SIG-M5 treated with dmso at 0.1 percent for 504 hours (cell line): ENCODE data around the gene RAB19.
"Not testable (repeated sequence)": the region's sequence is repeated elsewhere in the genome, so short reads cannot be mapped to it uniquely, and the experiment has no call there.

ENCODE experiments used
- DNase-seq: peaks from one replicate; lab custom pipeline; 2025; ENCODE audit not compliant: unreplicated experiment; lab: John Stamatoyannopoulos, UW

Gene RAB19

GRCh38 chr7:140400381-140400780 lies 3.5 kb upstream of the RAB19 start:
- no peak for DNase-seq

- peak; percentile 10 for DNase-seq
These were observed 1.6 kb upstream of the RAB19 start for GRCh38 chr7:140402178-140402835.

DNA sequence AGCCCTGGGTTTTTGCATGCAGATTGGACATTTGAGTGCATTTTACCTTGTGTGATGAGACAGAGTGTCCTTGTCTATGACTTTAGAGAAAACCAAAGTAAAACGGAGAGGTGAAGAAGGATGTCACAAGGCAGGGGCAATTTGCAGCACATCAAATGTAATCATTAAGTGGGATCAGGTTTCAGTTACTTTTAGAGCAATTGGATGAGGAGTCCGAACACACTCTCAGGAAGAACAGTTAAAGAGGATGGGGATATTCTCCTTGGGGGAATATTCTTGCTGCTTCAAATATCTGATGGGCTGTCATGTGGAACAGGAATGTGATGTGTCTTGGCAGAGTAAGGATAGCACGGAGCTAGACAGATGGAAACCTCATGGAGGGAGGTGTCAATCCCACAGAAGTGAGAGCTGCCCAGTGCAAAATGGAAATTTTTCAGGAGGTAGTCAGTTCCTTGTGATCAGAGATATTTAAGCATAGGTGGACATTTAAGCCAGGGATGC lies 757 bp downstream of the RAB19 start:
- no peak for DNase-seq

DNA sequence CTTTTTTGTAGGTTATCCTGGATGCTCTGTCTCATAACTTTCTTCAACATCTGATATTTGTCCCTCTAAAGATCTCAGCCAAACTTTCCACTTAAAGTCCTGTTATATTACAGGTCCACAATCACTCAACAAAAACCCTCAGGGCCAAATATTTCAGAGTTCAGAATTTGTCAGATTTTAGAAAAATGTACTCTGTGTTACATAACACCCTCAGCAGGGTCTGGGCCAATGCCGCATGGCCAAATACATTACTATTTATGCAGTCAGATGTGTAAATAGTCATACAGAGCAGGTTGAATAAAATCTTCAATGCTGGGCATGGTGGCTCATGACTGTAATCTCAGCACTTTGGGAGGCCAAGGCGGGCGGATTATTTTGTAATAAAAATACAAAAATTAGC lies 11.5 kb downstream of the RAB19 start:
- DNase-seq = no peak

DNA sequence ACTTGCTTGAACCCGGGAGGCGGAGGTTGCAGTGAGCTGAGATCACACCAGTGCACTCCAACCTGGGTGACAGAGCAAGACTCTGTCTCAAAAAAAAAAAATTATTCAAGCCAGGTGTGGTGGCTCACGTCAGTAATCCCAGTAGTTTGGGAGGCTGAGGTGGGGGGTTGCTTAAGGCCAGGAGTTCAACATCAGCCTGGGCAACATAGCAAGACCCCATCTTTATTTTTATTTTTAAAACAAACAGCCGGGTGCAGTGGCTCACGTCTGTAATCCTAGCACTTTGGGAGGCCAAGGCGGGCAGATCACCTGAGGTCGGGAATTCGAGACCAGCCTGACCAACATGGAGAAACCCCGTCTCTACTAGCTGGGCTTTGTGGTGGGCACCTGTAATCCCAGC lies 12.0 kb downstream of the RAB19 start:
- DNase-seq = not testable (repeated sequence)

DNA sequence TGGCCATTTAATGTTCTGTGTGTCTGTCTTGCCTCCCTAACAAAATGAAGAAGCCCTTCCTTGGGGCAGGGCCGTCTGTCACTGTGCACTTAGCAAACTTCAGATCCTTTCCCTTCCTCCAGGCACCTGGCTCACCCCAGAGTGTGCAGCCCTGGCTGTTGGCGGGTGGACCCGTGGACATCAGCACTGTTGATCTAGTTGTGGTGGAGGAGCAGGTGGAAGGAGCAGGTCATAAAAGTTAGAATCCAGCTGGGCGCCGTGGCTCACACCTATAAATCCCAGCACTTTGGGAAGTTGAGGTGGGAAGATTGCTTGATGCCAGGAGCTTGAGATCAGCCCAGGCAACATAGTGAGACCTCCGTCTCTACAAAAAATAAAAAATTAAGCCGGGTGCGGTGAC lies 12.7 kb downstream of the RAB19 start:
- DNase-seq = no peak

DNA sequence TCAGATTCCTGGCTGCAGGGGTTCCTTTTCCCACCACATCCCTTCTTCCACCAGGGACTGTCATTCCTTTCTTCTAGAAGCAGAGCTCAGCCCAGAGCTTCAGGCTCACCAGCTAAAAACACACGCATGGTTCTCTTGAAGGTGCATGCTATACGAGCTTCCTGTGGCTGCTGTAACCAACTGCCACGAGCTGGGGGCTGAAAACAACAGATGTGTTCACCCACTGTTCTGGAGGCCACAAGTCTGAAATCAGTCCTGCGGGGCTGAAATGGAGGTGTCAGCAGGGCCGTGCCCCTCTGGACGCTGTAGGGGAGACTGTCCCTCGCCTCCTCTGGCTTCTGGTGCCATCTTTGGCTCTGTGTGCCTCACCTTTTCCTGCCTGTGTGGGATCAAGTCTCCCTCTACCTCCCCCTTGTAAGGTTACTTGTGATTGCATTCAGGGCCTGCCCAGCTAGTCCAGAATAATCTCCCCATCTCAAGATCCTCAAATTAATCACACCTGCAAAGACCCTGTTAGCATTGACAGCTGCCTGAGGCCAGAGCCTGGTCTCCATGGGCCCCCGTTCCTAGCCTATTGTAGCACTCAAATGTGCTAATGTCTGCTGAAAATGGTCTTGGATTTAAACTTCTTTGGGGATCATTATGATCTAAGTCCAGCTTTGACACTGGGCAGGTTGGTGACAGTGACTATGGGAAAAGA lies 13.7 kb downstream of the RAB19 start:
- no peak for DNase-seq

DNA sequence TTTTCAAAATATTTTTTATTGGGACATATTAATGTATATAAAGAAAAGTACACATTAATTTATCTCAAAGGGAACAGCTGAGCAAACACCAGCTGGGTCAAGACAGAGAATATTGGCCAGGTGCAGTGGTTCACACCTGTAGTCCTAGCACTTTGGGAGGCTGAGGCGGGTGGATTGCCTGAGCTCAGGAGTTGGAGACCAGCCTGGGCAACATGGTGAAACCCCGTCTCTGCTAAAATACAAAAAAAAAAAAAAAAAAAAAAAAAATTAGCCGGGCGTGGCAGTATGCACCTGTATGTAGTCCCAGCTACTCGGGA lies 14.3 kb downstream of the RAB19 start:
- not testable (repeated sequence) for DNase-seq

GRCh38 chr7:140418653-140419052 lies 14.8 kb downstream of the RAB19 start:
- DNase-seq = no peak

DNA sequence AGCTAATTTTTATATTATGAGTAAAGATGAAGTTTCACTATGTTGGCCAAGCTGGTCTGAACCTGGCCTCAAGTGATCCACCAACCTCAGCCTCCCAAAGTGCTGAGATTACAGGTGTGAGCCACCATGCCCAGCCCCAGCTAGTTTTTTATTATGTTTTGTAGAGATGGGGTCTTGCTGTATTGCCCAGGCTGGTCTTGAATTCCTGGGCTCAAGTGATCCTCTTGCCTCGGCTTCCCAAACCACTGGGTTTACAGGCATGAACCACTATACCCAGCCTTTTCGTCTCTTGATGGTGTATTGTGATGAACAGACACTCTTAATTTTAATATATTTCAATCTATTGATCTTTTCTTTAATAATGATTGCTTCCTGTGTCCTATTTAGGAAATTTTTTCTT lies 17.7 kb downstream of the RAB19 start:
- no peak for DNase-seq

DNA sequence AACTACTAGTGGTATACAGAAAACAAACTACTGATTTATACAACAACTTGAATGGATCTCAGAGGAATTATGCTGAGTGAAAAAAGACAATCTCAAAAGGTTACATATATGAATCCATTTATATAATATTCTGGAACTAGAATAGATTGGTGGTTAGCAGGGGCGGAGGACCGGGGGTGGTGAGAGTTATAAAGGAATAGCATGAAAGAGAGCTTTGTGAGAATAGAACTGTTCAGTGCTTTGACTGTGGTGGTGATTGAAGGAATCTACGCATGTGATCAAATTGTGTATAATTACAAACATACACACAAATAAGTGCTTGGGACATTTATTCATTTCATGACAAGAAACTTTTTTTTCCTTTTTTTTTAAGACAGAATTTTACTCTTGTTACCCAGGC lies 19.6 kb downstream of the RAB19 start:
- DNase-seq = no peak

- DNase-seq = no peak
These were observed 21.9 kb downstream of the RAB19 start for GRCh38 chr7:140425718-140426117.

- DNase-seq = no peak
These were observed 22.3 kb downstream of the RAB19 start for GRCh38 chr7:140426130-140426529.

DNA sequence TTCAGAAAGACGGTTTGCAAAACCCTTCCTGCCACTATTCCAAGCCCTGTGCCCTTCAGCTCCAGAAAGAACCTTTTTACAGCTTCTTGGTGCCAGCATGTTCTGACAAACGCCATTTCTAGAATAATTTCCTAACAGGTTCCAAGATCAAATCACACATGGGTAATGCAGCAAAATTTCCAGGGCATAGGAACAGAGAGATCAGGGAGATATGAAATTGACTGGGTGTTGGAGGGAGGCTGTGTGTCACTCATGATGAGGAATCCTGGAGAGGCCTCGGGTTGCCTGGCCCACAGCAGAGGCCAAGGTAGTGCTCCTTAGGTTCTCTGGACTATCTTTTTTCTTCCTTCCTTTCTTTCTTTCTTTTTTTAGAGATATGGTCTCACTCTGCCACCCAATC lies 29.5 kb downstream of the RAB19 start:
- DNase-seq = no peak

- DNase-seq = no peak
These were observed 31.5 kb downstream of the RAB19 start for GRCh38 chr7:140435252-140435895.

- no peak for DNase-seq
These were observed 35.5 kb downstream of the RAB19 start for GRCh38 chr7:140439359-140439758.

DNA sequence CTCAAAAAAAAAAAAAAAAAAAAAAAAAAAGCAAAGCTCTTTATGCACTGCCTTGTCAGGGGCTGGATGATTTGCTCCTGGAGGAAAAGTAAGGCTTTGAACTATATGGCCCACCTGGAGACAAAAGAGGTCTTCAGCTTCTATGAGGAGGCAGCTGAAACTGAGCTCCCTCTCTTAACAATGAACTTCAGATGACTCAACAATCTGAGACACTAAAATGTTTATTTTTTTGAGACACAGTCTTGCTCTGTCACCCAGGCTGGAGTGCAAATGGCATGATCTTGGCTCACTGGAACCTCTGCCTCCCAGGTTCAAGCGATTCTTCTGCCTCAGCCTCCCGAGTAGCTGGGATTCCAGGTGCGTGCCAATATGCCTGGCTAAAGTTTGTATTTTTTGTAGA lies 36.7 kb downstream of the RAB19 start:
- no peak for DNase-seq

GRCh38 chr7:140441519-140441918 lies 37.7 kb downstream of the RAB19 start:
- DNase-seq = no peak

- DNase-seq = no peak
These were observed 42.6 kb downstream of the RAB19 start for GRCh38 chr7:140446467-140446866.

- DNase-seq = no peak
These were observed 44.0 kb downstream of the RAB19 start for GRCh38 chr7:140447841-140448240.

DNA sequence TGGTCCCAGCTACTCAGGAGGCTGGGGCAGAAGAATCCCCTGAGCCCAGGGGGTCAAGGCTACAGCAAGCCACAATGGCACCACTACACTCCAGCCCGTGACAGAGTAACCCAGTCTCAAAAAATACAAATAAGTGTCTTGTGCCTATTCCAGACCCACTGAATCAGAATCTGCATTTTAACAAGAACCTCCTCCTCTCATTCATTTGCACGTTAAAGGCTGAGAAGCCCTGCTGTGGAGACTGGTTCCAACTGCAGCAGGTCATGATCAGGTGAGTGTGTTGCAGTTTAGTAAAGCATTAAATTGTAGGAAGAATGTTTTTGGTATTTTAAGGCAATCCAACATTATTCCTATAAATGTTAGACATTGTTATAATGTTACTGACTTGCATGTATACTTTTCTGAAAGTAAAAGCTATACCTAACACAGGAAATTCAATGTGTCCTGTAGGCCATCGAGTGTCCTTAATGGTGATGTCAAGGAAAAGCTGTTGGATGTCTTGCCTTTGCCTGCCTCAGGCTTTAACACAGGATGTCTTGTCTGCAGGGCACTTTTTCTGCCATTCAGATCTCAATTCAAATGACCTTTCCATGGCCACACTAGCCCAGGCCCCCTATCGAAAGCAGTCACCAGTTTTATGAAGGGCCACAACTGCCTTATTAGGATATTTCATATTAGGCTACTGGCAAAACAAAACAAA lies 45.1 kb downstream of the RAB19 start:
- no peak for DNase-seq

DNA sequence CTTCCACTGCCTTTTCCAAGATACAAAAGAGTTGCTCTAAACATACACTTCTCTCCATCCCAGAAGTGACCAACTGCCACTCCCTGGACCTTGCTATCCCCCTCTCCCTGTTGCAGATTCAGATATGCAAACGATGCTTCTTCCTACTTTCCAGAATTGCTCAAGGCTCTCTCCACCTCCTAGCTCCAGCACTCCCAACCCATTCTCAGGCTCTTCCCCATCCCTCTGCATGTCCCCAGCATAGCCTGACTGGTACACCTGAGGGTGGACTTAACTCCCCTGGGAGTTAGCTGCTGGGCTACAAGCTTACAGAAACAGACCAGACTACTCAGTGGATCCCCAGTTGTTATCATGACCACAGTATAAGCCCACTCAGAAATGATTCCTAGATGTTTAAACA lies 47.9 kb downstream of the RAB19 start:
- no peak for DNase-seq
